Spleen (tissue), 11 donors: Measurements from ENCODE around the gene ANKRD37. TPM values are rescaled to one million over a fixed set of nuclear protein-coding genes. Genes with fewer than 3 reads are reported as not detected.

Experiments
- DNase-seq: peaks from one replicate; pipeline ENCODE4 v3.0.0-alpha.2; 2020
- H3K27ac ChIP-seq, 8 donors: fragments of 200-600 bp; sonication (generic) in 7 of 8; 1 replicate in 4 of 8; 2 replicates in 4 of 8; pipeline versions ENCODE4 v1.5.0 to v1.8.0; 2016 to 2021; ENCODE audit warnings: inconsistent platforms in 4 of 8, mild to moderate bottlenecking in 4 of 8, moderate library complexity in 1 of 8
- H3K27me3 ChIP-seq, 7 donors: fragments of 200-600 bp; sonication (generic) in 6 of 7; replicated peaks in 1 of 7; 1 replicate in 4 of 7; 2 replicates in 3 of 7; pipeline versions ENCODE4 v1.5.0 to v1.8.0; 2016 to 2021; ENCODE audit warnings: inconsistent platforms in 3 of 7, mild to moderate bottlenecking in 1 of 7
- H3K36me3 ChIP-seq, 6 donors: fragments of 200-600 bp; sonication (generic) in 5 of 6; 1 replicate in 4 of 6; 2 replicates in 2 of 6; pipeline versions ENCODE4 v1.5.0 to v1.8.0; 2016 to 2021; ENCODE audit warnings: inconsistent platforms in 2 of 6
- H3K4me1 ChIP-seq, 6 donors: fragments of 200-600 bp; sonication (generic) in 5 of 6; 1 replicate in 3 of 6; 2 replicates in 3 of 6; pipeline versions ENCODE4 v1.5.0 to v1.8.0; 2016 to 2021; ENCODE audit warnings: inconsistent platforms in 3 of 6
- H3K4me3 ChIP-seq, 8 donors: fragments of 200-600 bp; sonication (generic) in 7 of 8; 1 replicate in 4 of 8; 2 replicates in 4 of 8; pipeline versions ENCODE4 v1.5.0 to v1.8.0; 2016 to 2021; ENCODE audit warnings: inconsistent platforms in 4 of 8, mild to moderate bottlenecking in 4 of 8, moderate library complexity in 2 of 8
- H3K9me3 ChIP-seq, 8 donors: fragments of 200-600 bp; sonication (generic) in 7 of 8; 1 replicate in 4 of 8; 2 replicates in 4 of 8; pipeline versions ENCODE4 v1.5.0 to v1.8.0; 2016 to 2021; ENCODE audit warnings: inconsistent platforms in 4 of 8
- POLR2A ChIP-seq, 3 donors: fragments of 450-650 bp; IDR thresholded peaks; one replicate each; pipeline ENCODE4 v1.5.1; 2017; ENCODE audit warnings: antibody characterized with exemption in 3 of 3, mild to moderate bottlenecking in 1 of 3
- POLR2AphosphoS5 ChIP-seq, 3 donors: sonication (generic); formaldehyde crosslinking; IDR thresholded peaks; one replicate each; pipeline ENCODE4 v1.5.1; 2017; ENCODE audit warnings: antibody characterized with exemption in 3 of 3
- WGBS, 5 donors: extraction: QIAGEN DNeasy Blood & Tissue Kit in 3 of 5; methylation state at CpG; one replicate each; pipeline versions ENCODE4 v1.1.5 to v1.1.7; 2013 to 2018; 5-methylcytosine and 5-hydroxymethylcytosine counted together
- intact Hi-C: fragments of 100-400 bp; cut with DNase I; formaldehyde crosslinking; loops from one replicate; pipeline ENCODE4 v1.15.0; 2023; ENCODE audit warnings: low total_unique reads
- polyA plus RNA-seq, 3 donors: library from polyadenylated mRNA; stranded (reverse); fragments of 200-250 nt; gene quantifications; one replicate each; pipeline ENCODE4 v1.2.1, GENCODE V29; 2013
- small RNA-seq, 4 donors: library from RNA; depleted of rRNA; stranded (forward); fragments of <200 nt; gene quantifications; one replicate each; pipeline ENCODE3, GENCODE V24; 2016
- total RNA-seq, 7 donors: library from RNA; depleted of rRNA in 3 of 7; stranded (reverse); fragments of >200 nt in 3 of 7; fragmentation: NEBNext Ultra II Directional in 4 of 7; extraction: Animal tissue kit (Norgen Biotek cat#: 25700) in 4 of 7; gene quantifications; one replicate each; pipeline versions ENCODE4 v1.1.0 to v1.2.1, GENCODE V29; 2016 to 2021
- TF ChIP-seq, protein P1 (sequence below), 11 experiments: fragments of 200-600 bp in 7 of 11; fragments of 450-650 bp in 4 of 11; sonication (generic) in 4 of 11; IDR thresholded peaks in 8 of 11; conservative IDR thresholded peaks in 3 of 11; 1 replicate in 7 of 11; 2 replicates in 4 of 11; pipeline versions ENCODE4 v1.4.0 to v1.8.0; 2016 to 2021; ENCODE audit warnings: antibody characterized with exemption in 11 of 11, inconsistent platforms in 4 of 11, mild to moderate bottlenecking in 1 of 11
- donor health status: healthy with polysubstance abuse.
- donor health status: DM: no; HTN: no; CAD: no; lungs with moderate emphysema.
- donor health status: DM: no; HTN: no; CAD: no.
- donor health status: Bipolar disorder and iron deficiency.
- donor health status: healthy.
- donor health status: DM: no; HTN: no; CAD: no.
- donor health status: DM: yes; HTN: yes; CAD: no.

Gene ANKRD37
- total and polyA plus RNA-seq, 10 donors: 6.0 to 21.1 (median 9.7) TPM

DNA sequence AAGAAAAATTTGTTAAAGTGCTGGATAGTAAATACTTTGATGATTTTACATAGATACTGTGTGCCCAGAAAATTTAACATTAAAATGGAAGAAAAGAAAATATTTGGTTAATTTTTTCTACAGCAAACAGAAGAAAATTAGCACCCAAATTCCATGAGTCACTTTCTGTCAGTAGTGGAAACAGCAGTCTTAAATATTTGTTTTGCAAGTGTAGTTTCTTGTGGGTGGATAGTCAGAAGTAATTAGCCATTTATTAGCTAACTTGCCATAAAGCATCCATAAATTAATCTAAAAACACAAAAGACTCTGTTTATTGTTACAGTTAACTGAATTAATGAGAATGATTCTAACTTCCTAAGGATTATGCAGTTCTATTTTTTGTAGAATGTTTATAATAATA lies 38.8 kb downstream of the ANKRD37 start:
- Histone ChIP-seq H3K36me3 (no peaks in the 10 kb centered on the region), H3K27me3 (peaks cover 0 to 6% (median 0%) of the 10 kb centered on the region in 7 donors), H3K9me3 (no peaks in the 10 kb centered on the region), H3K27ac (no peak overlapping the region), H3K4me1 (no peaks in the 10 kb centered on the region), H3K4me3 (no peak overlapping the region)
- TF ChIP-seq POLR2A (IDR thresholded peaks at IDR 0.05) (no peak), POLR2AphosphoS5 (IDR thresholded peaks at IDR 0.05) (no peak)
- TF ChIP-seq, protein P1, sequence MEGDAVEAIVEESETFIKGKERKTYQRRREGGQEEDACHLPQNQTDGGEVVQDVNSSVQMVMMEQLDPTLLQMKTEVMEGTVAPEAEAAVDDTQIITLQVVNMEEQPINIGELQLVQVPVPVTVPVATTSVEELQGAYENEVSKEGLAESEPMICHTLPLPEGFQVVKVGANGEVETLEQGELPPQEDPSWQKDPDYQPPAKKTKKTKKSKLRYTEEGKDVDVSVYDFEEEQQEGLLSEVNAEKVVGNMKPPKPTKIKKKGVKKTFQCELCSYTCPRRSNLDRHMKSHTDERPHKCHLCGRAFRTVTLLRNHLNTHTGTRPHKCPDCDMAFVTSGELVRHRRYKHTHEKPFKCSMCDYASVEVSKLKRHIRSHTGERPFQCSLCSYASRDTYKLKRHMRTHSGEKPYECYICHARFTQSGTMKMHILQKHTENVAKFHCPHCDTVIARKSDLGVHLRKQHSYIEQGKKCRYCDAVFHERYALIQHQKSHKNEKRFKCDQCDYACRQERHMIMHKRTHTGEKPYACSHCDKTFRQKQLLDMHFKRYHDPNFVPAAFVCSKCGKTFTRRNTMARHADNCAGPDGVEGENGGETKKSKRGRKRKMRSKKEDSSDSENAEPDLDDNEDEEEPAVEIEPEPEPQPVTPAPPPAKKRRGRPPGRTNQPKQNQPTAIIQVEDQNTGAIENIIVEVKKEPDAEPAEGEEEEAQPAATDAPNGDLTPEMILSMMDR (IDR thresholded peaks at IDR 0.05 in 8 of 11, conservative IDR thresholded peaks at IDR 0.05 in 3 of 11): no peak
- no peak for DNase-seq
- intact Hi-C loops: no loop called here

DNA sequence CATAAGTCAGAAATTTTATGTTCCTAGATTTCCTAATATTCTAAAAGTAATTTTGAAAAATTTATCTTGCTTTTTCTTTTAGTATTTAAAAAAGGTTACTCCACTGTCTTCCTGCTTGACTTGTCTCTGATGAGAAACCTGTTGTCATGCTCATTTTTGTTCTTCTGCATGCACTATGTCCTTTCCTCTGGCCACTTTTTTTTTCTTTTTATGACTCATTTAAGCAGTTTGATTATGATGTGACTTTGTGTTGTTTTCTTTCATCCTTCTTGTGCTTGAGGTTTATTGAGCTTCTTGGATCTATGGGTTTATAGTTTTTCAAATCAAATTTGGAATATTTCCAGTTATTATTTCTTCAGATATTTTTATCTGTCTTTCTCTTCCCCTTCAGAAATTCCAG lies 41.2 kb downstream of the ANKRD37 start:
- H3K27me3 ChIP-seq: peaks cover 0 to 9% (median 0%) of the 10 kb centered on the region in 7 donors
- no peak overlapping the region for H3K27ac ChIP-seq
- H3K4me1 ChIP-seq: no peaks in the 10 kb centered on the region
- H3K36me3 ChIP-seq: no peaks in the 10 kb centered on the region
- H3K4me3 ChIP-seq: no peak overlapping the region
- DNase-seq: no peak
- no peaks in the 10 kb centered on the region for H3K9me3 ChIP-seq
- TF ChIP-seq POLR2AphosphoS5 (IDR thresholded peaks at IDR 0.05) (no peak), POLR2A (IDR thresholded peaks at IDR 0.05) (no peak)
- TF ChIP-seq, protein P1 (IDR thresholded peaks at IDR 0.05 in 8 of 11, conservative IDR thresholded peaks at IDR 0.05 in 3 of 11): no peak
- intact Hi-C loops: no loop called here

DNA sequence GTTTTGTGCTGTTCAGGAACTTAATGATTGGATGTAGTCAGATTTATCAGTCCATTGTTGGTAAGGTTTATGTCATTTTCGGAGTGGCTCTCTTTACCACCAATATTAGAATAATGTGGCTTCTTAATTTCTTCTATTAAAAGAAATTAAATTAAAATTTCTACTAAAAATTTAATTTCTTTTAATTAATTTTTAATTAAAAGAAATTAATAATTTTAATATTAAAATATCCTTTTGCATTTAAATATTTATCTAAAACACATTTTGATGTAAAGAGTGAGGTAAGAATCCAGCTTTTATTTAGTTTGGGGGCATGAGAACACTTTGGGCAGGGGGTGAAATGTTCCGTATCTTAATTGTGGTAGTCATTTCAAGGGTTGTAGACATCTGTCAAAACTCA lies 44.8 kb downstream of the ANKRD37 start:
- 86 to 96% (median 95%) methylated on average over 2 of the region's 2 CpGs for WGBS, 5 donors
- Histone ChIP-seq H3K9me3 (no peaks in the 10 kb centered on the region), H3K4me1 (no peaks in the 10 kb centered on the region), H3K27me3 (peaks cover 0 to 6% (median 0%) of the 10 kb centered on the region in 7 donors), H3K27ac (no peak overlapping the region), H3K4me3 (no peak overlapping the region), H3K36me3 (no peaks in the 10 kb centered on the region)
- no peak for DNase-seq
- TF ChIP-seq, protein P1 (IDR thresholded peaks at IDR 0.05 in 8 of 11, conservative IDR thresholded peaks at IDR 0.05 in 3 of 11): no peak
- TF ChIP-seq POLR2A (IDR thresholded peaks at IDR 0.05) (no peak), POLR2AphosphoS5 (IDR thresholded peaks at IDR 0.05) (no peak)
- intact Hi-C loops: no loop called here

DNA sequence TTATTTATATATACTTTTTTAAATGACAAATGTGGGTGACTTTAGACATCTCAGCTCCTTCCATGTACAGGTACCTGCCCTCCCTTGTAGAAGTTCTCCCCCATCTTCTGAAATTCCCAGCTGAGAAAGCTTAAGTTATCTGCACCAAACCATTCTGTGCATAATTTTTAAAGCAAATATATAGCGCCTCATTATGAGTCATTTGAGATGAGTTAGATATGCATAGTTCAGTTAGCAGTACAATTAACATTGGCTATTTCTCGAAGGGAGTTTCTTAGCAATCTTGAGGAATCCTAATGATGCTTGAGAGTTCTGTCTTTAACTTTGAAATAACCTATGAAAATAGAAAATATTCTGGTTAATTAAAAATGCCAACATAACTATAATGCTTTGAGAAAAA lies 48.6 kb downstream of the ANKRD37 start:
- 80 to 93% (median 88%) methylated on average over 2 of the region's 2 CpGs for WGBS, 5 donors
- intact Hi-C loops: no loop called here

More for the DNA sequence above, 48.6 kb downstream of the ANKRD37 start:
- TF ChIP-seq POLR2A (IDR thresholded peaks at IDR 0.05) (no peak), POLR2AphosphoS5 (IDR thresholded peaks at IDR 0.05) (no peak)
- TF ChIP-seq, protein P1 (IDR thresholded peaks at IDR 0.05 in 8 of 11, conservative IDR thresholded peaks at IDR 0.05 in 3 of 11): no peak
- no peaks in the 10 kb centered on the region for H3K9me3 ChIP-seq
- no peak overlapping the region for H3K27ac ChIP-seq
- no peaks in the 10 kb centered on the region for H3K36me3 ChIP-seq
- no peak for DNase-seq
- no peak overlapping the region for H3K4me3 ChIP-seq
- H3K27me3 ChIP-seq: peaks cover 0 to 5% (median 0%) of the 10 kb centered on the region in 7 donors
- H3K4me1 ChIP-seq: no peaks in the 10 kb centered on the region

Small RNA genes within 50 kb of the gene (small RNA-seq; reads per million reads assigned to genes)
- 0 reads per million in 4 donors for gene RF00019

Other genes with a start within 250 kb of the ANKRD37 start
- 10 to 100 TPM; 34.0 to 48.6 (median 40.6) TPM for gene CFAP97, start 192.8 kb upstream of the ANKRD37 start, total RNA-seq
- 10 to 100 TPM in 1 of 3 donors, 1 to 10 TPM in 2; 4.8 to 12.4 (median 8.0) TPM for gene CFAP97, start 192.8 kb upstream of the ANKRD37 start, polyA plus RNA-seq
- gene SNX25, start 187.2 kb upstream of the ANKRD37 start, total RNA-seq: 10 to 100 TPM; 24.3 to 49.6 (median 36.7) TPM
- 10 to 100 TPM in 2 of 3 donors, 1 to 10 TPM in 1; 9.6 to 16.0 (median 14.1) TPM for gene SNX25, start 187.2 kb upstream of the ANKRD37 start, polyA plus RNA-seq
- gene LRP2BP, start 917 bp upstream of the ANKRD37 start, total RNA-seq: 1 to 10 TPM in 5 of 7 donors, under 1 TPM in 2; 0.47 to 2.4 (median 1.2) TPM
- gene LRP2BP, start 917 bp upstream of the ANKRD37 start, polyA plus RNA-seq: under 1 TPM; 0.17 to 0.48 (median 0.29) TPM
- 10 to 100 TPM; 19.9 to 44.1 (median 26.3) TPM for gene UFSP2, start 29.1 kb downstream of the ANKRD37 start, total RNA-seq
- 10 to 100 TPM; 11.0 to 16.9 (median 13.4) TPM for gene UFSP2, start 29.1 kb downstream of the ANKRD37 start, polyA plus RNA-seq
- gene CCDC110, start 74.9 kb downstream of the ANKRD37 start, total RNA-seq: 1 to 10 TPM in 2 of 7 donors, under 1 TPM in 5; 0.60 to 4.7 (median 0.87) TPM
- under 1 TPM; 0.20 to 0.26 (median 0.22) TPM for gene CCDC110, start 74.9 kb downstream of the ANKRD37 start, polyA plus RNA-seq
- gene PDLIM3, start 138.7 kb downstream of the ANKRD37 start, total RNA-seq: 100 to 1,000 TPM in 1 of 7 donors, 10 to 100 TPM in 6; 30.0 to 107 (median 67.5) TPM
- 10 to 100 TPM; 28.0 to 43.9 (median 30.2) TPM for gene PDLIM3, start 138.7 kb downstream of the ANKRD37 start, polyA plus RNA-seq